OCI-LY7 (cell line): ENCODE measurements around the gene PFKFB2. TPM values are rescaled to one million over a fixed set of nuclear protein-coding genes. Genes with fewer than 3 reads are reported as not detected.

Source experiments
- BruUV-seq: library from RNA; stranded (reverse); fragments of 400-500 nt; replicated peaks from 2 replicates; lab custom pipeline; 2021; lab: Mats Ljungman, UMichigan
- CTCF ChIA-PET: fragments of 300-600 bp; sonication (Branson Sonifier 250); formaldehyde crosslinking; loops from one replicate; lab custom pipeline; 2022; ENCODE audit warnings: antibody characterized with exemption; ENCODE audit not compliant: unreplicated experiment; lab: Charles Lee
- POLR2A ChIA-PET: fragments of 300-600 bp; sonication (Branson Sonifier 250); formaldehyde crosslinking; loops from one replicate; lab custom pipeline; 2022; ENCODE audit warnings: antibody characterized with exemption; lab: Charles Lee
- DNase-seq: peaks from one replicate; pipeline ENCODE4 v3.0.0-alpha.2; 2015; ENCODE audit warnings: low spot score
- H2AFZ ChIP-seq: fragments of 200-600 bp; sonication (generic), shearing (Covaris generic); 2 replicates; pipeline ENCODE4 v1.6.1; 2014; ENCODE audit warnings: mild to moderate bottlenecking, antibody characterized with exemption, low read length, moderate library complexity
- H3K27ac ChIP-seq: fragments of 200-600 bp; sonication (generic); 2 replicates; pipeline ENCODE4 v1.5.1; 2014; ENCODE audit warnings: mixed run types, low read depth, mild to moderate bottlenecking, moderate library complexity, low read length, inconsistent platforms; ENCODE audit not compliant: poor library complexity, severe bottlenecking
- H3K36me3 ChIP-seq: fragments of 200-600 bp; sonication (generic); 2 replicates; pipeline ENCODE4 v1.6.1; 2014; ENCODE audit warnings: mild to moderate bottlenecking, antibody characterized with exemption, low read length, moderate library complexity, mixed read lengths; ENCODE audit not compliant: insufficient read depth
- H3K4me1 ChIP-seq: fragments of 200-600 bp; sonication (generic); 2 replicates; pipeline ENCODE4 v1.5.1; 2014; ENCODE audit warnings: mild to moderate bottlenecking, low read length; ENCODE audit not compliant: insufficient read depth, poor library complexity, severe bottlenecking
- H3K4me2 ChIP-seq: fragments of 200-600 bp; sonication (generic); 2 replicates; pipeline ENCODE4 v1.6.1; 2014; ENCODE audit warnings: mild to moderate bottlenecking, low read length
- H3K4me3 ChIP-seq: fragments of 200-600 bp; sonication (generic); 2 replicates; pipeline ENCODE4 v1.5.1; 2014; ENCODE audit warnings: mild to moderate bottlenecking, low read depth, low read length; ENCODE audit not compliant: poor library complexity, severe bottlenecking
- H3K79me2 ChIP-seq: fragments of 200-600 bp; sonication (generic); 2 replicates; pipeline ENCODE4 v1.6.1; 2016; ENCODE audit warnings: low read depth, mild to moderate bottlenecking, low read length, moderate library complexity, mixed read lengths; ENCODE audit not compliant: insufficient read depth
- H3K9me2 ChIP-seq: fragments of 200-600 bp; sonication (generic); 2 replicates; pipeline ENCODE4 v1.6.1; 2016; ENCODE audit warnings: mild to moderate bottlenecking, low read length, mixed read lengths; ENCODE audit not compliant: insufficient read depth
- H3K9me3 ChIP-seq: fragments of 200-600 bp; sonication (generic); 2 replicates; pipeline ENCODE4 v1.6.1; 2014; ENCODE audit warnings: mild to moderate bottlenecking, mixed run types, low read length, mixed read lengths
- H4K20me1 ChIP-seq: fragments of 200-600 bp; sonication (generic); 2 replicates; pipeline ENCODE4 v1.6.1; 2014; ENCODE audit warnings: mild to moderate bottlenecking, antibody characterized with exemption, low read length, moderate library complexity, mixed read lengths; ENCODE audit not compliant: insufficient read depth
- EZH2phosphoT487 ChIP-seq: fragments of 200-600 bp; sonication (generic); IDR thresholded peaks from 2 replicates; pipeline ENCODE4 v1.6.1; 2018; ENCODE audit warnings: low read depth, borderline replicate concordance, mild to moderate bottlenecking, mixed run types, antibody characterized with exemption, low read length, moderate library complexity, mixed read lengths
- intact Hi-C: fragments of 100-400 bp; cut with micrococcal nuclease; formaldehyde crosslinking; loops from one replicate; pipeline ENCODE4 v1.10.0; 2022; ENCODE audit not compliant: unreplicated experiment
- total RNA-seq, 2 experiments: library from RNA; depleted of rRNA in 1 of 2; stranded (reverse); fragments of >200 nt in 1 of 2; shearing (Covaris generic) in 1 of 2; gene quantifications; 2 replicates each; pipeline ENCODE4 v1.2.3, GENCODE V29; 2014 to 2022
- TF ChIP-seq, protein P1 (sequence below): fragments of 200-600 bp; sonication (generic); conservative IDR thresholded peaks from 2 replicates; pipeline ENCODE4 v1.5.1; 2014; ENCODE audit warnings: mild to moderate bottlenecking, antibody characterized with exemption, low read length, moderate library complexity, mixed read lengths

PFKFB2 gene
- total RNA-seq, 2 experiments from 2014 or later, result 9.8 to 13.1 TPM

DNA sequence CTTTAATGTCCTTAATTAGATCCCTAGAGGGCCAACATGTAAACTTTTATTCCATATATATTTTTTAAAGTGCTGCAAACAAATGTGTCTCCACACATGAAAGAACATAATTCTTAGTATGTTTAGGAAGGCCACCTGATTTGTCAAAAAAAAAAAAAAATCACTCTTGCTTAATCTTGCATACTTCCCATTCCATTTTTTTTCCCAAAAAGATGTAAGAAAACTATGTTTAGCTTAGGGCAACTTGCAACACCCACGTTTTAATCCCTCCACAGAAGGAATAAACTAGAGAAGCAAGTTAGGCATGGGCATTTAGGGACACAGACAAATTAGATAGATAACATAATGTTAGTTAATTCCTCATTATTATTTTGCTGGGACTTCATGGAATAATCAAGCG, 7.6 kb upstream of the PFKFB2 start:
- no peak overlapping the region for H3K4me3 ChIP-seq
- TF ChIP-seq, protein P1, sequence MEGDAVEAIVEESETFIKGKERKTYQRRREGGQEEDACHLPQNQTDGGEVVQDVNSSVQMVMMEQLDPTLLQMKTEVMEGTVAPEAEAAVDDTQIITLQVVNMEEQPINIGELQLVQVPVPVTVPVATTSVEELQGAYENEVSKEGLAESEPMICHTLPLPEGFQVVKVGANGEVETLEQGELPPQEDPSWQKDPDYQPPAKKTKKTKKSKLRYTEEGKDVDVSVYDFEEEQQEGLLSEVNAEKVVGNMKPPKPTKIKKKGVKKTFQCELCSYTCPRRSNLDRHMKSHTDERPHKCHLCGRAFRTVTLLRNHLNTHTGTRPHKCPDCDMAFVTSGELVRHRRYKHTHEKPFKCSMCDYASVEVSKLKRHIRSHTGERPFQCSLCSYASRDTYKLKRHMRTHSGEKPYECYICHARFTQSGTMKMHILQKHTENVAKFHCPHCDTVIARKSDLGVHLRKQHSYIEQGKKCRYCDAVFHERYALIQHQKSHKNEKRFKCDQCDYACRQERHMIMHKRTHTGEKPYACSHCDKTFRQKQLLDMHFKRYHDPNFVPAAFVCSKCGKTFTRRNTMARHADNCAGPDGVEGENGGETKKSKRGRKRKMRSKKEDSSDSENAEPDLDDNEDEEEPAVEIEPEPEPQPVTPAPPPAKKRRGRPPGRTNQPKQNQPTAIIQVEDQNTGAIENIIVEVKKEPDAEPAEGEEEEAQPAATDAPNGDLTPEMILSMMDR, result no peak
- TF ChIP-seq EZH2phosphoT487, result no peak
- no peak for DNase-seq
- H3K36me3 ChIP-seq, result peaks cover 72% of the 10 kb centered on the region
- H2AFZ ChIP-seq, result no peak overlapping the region
- ChIA-PET POLR2A (interaction anchor here (0.5 to 1.0 kb wide), 2 partner anchors 11 to 1145 kb away, joined by 3 to 4 read pairs; no protein-coding TSS in a partner anchor), CTCF (no interaction called here)
- H3K9me3 ChIP-seq, result no peaks in the 10 kb centered on the region
- peaks cover 26% of the 10 kb centered on the region for H3K4me1 ChIP-seq
- no peak overlapping the region; the same call in 1 of the 2 replicates for H3K4me2 ChIP-seq
- intact Hi-C loops, result no loop called here
- H3K27ac ChIP-seq, result no peak overlapping the region
- no peaks in the 10 kb centered on the region for H3K9me2 ChIP-seq
- no TSS peak for BruUV-seq
- H4K20me1 ChIP-seq, result peaks cover 39% of the 10 kb centered on the region
- H3K79me2 ChIP-seq, result peaks cover 64% of the 10 kb centered on the region

DNA sequence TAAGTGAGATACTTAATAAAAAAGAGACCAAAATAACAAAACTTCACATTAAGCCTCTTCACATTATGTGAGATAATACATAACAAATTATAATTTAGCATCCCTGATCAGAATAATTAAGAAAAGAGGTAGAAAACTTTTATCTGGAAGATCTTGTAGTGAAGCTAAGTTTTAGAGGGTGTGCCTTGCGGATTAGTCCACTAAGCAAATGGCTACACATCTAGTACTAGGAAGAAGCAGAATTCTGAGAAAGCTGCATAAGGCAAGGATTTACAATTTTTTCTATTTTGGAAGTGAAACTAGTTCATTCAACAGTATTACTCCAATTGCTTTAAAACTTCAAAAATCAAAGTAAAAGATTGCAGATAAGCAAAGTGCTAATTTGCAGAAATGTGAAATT, 5.6 kb upstream of the PFKFB2 start:
- H3K4me2 ChIP-seq, result peak overlapping the region; percentile 30
- CTCF ChIA-PET, result no interaction called here
- BruUV-seq, result no TSS peak
- H3K27ac ChIP-seq, result no peak overlapping the region
- DNase-seq, result no peak
- H2AFZ ChIP-seq, result no peak overlapping the region
- H3K36me3 ChIP-seq, result peaks cover 72% of the 10 kb centered on the region
- peaks cover 39% of the 10 kb centered on the region for H4K20me1 ChIP-seq
- no peak for TF ChIP-seq EZH2phosphoT487
- TF ChIP-seq, protein P1, result no peak
- POLR2A ChIA-PET, result interaction anchor here (0.6 to 1.0 kb wide), 3 partner anchors 9 to 21 kb away, joined by 3 read pairs; no protein-coding TSS in a partner anchor
- intact Hi-C loops, result no loop called here
- H3K9me3 ChIP-seq, result no peaks in the 10 kb centered on the region
- peak overlapping the region; percentile 3 for H3K4me3 ChIP-seq
- H3K9me2 ChIP-seq, result no peaks in the 10 kb centered on the region
- peaks cover 41% of the 10 kb centered on the region for H3K4me1 ChIP-seq
- H3K79me2 ChIP-seq, result peaks cover 73% of the 10 kb centered on the region

DNA sequence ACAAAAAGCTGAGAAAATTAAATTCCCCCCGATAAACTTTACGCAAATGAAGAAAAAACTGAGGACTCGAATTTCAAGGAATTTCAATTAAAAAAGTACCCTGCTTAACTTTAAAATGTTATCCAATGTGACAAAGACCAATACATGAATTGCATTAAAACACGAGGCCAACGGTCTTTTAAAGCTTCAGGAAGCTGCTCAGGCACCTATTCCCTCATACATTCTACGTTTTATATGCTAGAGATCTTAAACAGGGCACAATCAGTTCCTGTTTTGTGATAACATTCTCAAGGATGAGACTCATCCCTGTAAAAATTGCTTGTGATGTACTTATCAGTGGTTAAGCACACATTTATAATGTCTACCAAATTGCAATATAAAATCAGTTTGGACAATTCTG, 5.0 kb upstream of the PFKFB2 start:
- H3K4me2 ChIP-seq, result no peak overlapping the region

More for the DNA sequence above, 5.0 kb upstream of the PFKFB2 start:
- CTCF ChIA-PET, result no interaction called here
- DNase-seq, result no peak
- Histone ChIP-seq H2AFZ (no peak overlapping the region), H3K27ac (no peak overlapping the region), H4K20me1 (peaks cover 38% of the 10 kb centered on the region), H3K9me3 (no peaks in the 10 kb centered on the region), H3K9me2 (no peaks in the 10 kb centered on the region), H3K79me2 (peaks cover 73% of the 10 kb centered on the region), H3K36me3 (peaks cover 66% of the 10 kb centered on the region), H3K4me1 (peaks cover 43% of the 10 kb centered on the region), H3K4me3 (no peak overlapping the region)
- intact Hi-C loops, result no loop called here
- TF ChIP-seq, protein P1, result no peak
- no peak for TF ChIP-seq EZH2phosphoT487
- BruUV-seq, result no TSS peak
- POLR2A ChIA-PET, result interaction anchor here (0.6 kb wide), 1 partner anchor 10 kb away, joined by 3 read pairs; no protein-coding TSS in a partner anchor
